HCT116 (cell line): ENCODE data around the gene LCE2B. TPM values are rescaled to one million over a fixed set of nuclear protein-coding genes. Genes with fewer than 3 reads are reported as not detected.

Experiments used
- ATAC-seq: fragments of 200-7000 bp; cut with Tn5 transposase; 2 replicates; pipeline ENCODE4 v1.9.1; 2020; ENCODE audit warnings: mild to moderate bottlenecking, moderate library complexity
- BruUV-seq: library from RNA; stranded (reverse); fragments of 400-500 nt; replicated peaks from 2 replicates; lab custom pipeline; 2021; lab: Mats Ljungman, UMichigan
- CTCF ChIA-PET: fragments of 300-600 bp; sonication (Branson Sonifier 250); formaldehyde crosslinking; loops from one replicate; lab custom pipeline; 2021; ENCODE audit warnings: antibody characterized with exemption; lab: Charles Lee
- POLR2A ChIA-PET: fragments of 300-600, 350-600 bp; sonication (Branson Sonifier 250); formaldehyde crosslinking; loops from one replicate; lab custom pipeline; 2021; ENCODE audit warnings: antibody characterized with exemption; lab: Charles Lee
- RAD21 ChIA-PET, 2 experiments: fragments of 300-600 bp; sonication (Branson Sonifier 250); formaldehyde crosslinking; loops; one replicate each; lab custom pipeline; 2023; ENCODE audit warnings: low total read pairs in 2 of 2; ENCODE audit not compliant: uncharacterized antibody in 2 of 2, unreplicated experiment in 2 of 2, low non-redundant PET in 1 of 2; lab: Charles Lee
- DNase-seq: peaks from one replicate; pipeline ENCODE4 v3.0.0-alpha.2; 2010; ENCODE audit warnings: low read depth, low spot score
- H2AFZ ChIP-seq: fragments of 200-600 bp; shearing (Covaris generic), sonication (generic); 2 replicates; pipeline ENCODE4 v1.6.1; 2017; ENCODE audit warnings: low read depth, mixed run types, mixed read lengths, antibody characterized with exemption, low read length; ENCODE audit not compliant: poor library complexity, severe bottlenecking
- H3K27ac ChIP-seq: 2 replicates; pipeline ENCODE4 v1.5.1; 2012; ENCODE audit warnings: low read depth, low read length
- H3K27me3 ChIP-seq: fragments of 200-600 bp; sonication (generic); 2 replicates; pipeline ENCODE4 v1.6.1; 2016; ENCODE audit warnings: mixed run types, low read length, mixed read lengths; ENCODE audit not compliant: insufficient read depth
- H3K36me3 ChIP-seq, 2 experiments: fragments of 200-500 bp in 1 of 2; fragments of 200-600 bp in 1 of 2; sonication (Bioruptor generic) in 1 of 2; sonication (generic) in 1 of 2; 2 replicates each; pipeline versions ENCODE4 v1.5.1 to v1.6.1; 2014 to 2016; ENCODE audit warnings: low read length in 2 of 2, inconsistent platforms in 1 of 2, mixed read lengths in 1 of 2, mixed run types in 1 of 2; ENCODE audit not compliant: insufficient read depth in 2 of 2, control insufficient read depth in 1 of 2
- H3K4me1 ChIP-seq, 2 experiments: fragments of 200-600 bp in 1 of 2; sonication (generic) in 1 of 2; 2 replicates each; pipeline versions ENCODE4 v1.5.1 to v1.6.1; 2012 to 2017; ENCODE audit warnings: low read length in 2 of 2, inconsistent platforms in 1 of 2, mild to moderate bottlenecking in 1 of 2, mixed read lengths in 1 of 2, mixed run types in 1 of 2, moderate library complexity in 1 of 2; ENCODE audit not compliant: insufficient read depth in 2 of 2, control insufficient read depth in 1 of 2
- H3K4me2 ChIP-seq: fragments of 200-600 bp; sonication (generic); 2 replicates; pipeline ENCODE4 v1.6.1; 2017; ENCODE audit warnings: mixed run types, low read length, mixed read lengths
- H3K4me3 ChIP-seq, 2 experiments: fragments of 200-600 bp in 1 of 2; sonication (generic) in 1 of 2; replicated peaks in 1 of 2; 2 replicates each; pipeline ENCODE4 v1.5.1; 2011 to 2016; ENCODE audit warnings: low read length in 2 of 2, control low read depth in 1 of 2, low read depth in 1 of 2, mild to moderate bottlenecking in 1 of 2, mixed read lengths in 1 of 2, mixed run types in 1 of 2
- H3K79me2 ChIP-seq: fragments of 200-600 bp; sonication (generic); 2 replicates; pipeline ENCODE4 v1.6.1; 2017; ENCODE audit warnings: mild to moderate bottlenecking, mixed run types, low read length, moderate library complexity, mixed read lengths; ENCODE audit not compliant: insufficient read depth
- H3K9ac ChIP-seq: fragments of 200-600 bp; sonication (generic); 2 replicates; pipeline ENCODE4 v1.6.1; 2016; ENCODE audit warnings: low read length, mixed read lengths
- H3K9me2 ChIP-seq: fragments of 200-600 bp; sonication (generic), shearing (Covaris generic); 2 replicates; pipeline ENCODE4 v1.6.1; 2017; ENCODE audit warnings: mixed run types, mild to moderate bottlenecking, moderate library complexity; ENCODE audit not compliant: insufficient read depth
- H3K9me3 ChIP-seq, 2 experiments: fragments of 200-500 bp in 1 of 2; fragments of 200-600 bp in 1 of 2; sonication (Bioruptor generic) in 1 of 2; sonication (generic) in 1 of 2; 2 replicates each; pipeline ENCODE4 v1.6.1; 2014 to 2017; ENCODE audit warnings: low read length in 2 of 2, mixed read lengths in 2 of 2, inconsistent platforms in 1 of 2, low read depth in 1 of 2, mild to moderate bottlenecking in 1 of 2, mixed run types in 1 of 2, moderate library complexity in 1 of 2; ENCODE audit not compliant: control insufficient read depth in 1 of 2, insufficient read depth in 1 of 2
- H4K20me1 ChIP-seq: fragments of 200-600 bp; sonication (generic), shearing (Covaris generic); 2 replicates; pipeline ENCODE4 v1.6.1; 2017; ENCODE audit warnings: mixed run types, mild to moderate bottlenecking, moderate library complexity; ENCODE audit not compliant: insufficient read depth
- ELF1 ChIP-seq: IDR thresholded peaks from 2 replicates; pipeline ENCODE4 v1.6.1; 2012; ENCODE audit warnings: low read depth, borderline replicate concordance
- EZH2 ChIP-seq: fragments of 200-600 bp; sonication (generic); IDR thresholded peaks from 2 replicates; pipeline ENCODE4 v1.6.1; 2017; ENCODE audit warnings: antibody characterized with exemption, mixed run types
- POLR2A ChIP-seq: IDR thresholded peaks from 2 replicates; pipeline ENCODE4 v1.7.0; 2011; ENCODE audit warnings: borderline replicate concordance; ENCODE audit not compliant: insufficient read depth, insufficient read length; ENCODE audit errors: extremely low read depth
- POLR2AphosphoS5 ChIP-seq: IDR thresholded peaks from 2 replicates; pipeline ENCODE4 v1.6.1; 2011; ENCODE audit warnings: mild to moderate bottlenecking, low read depth, low read length, moderate library complexity
- TCF7L2 ChIP-seq: IDR thresholded peaks from 2 replicates; pipeline ENCODE4 v1.7.0; 2011; ENCODE audit warnings: borderline replicate concordance, inconsistent platforms; ENCODE audit not compliant: insufficient read depth, insufficient read length; ENCODE audit errors: extremely low read depth
- YY1 ChIP-seq: IDR thresholded peaks from 2 replicates; pipeline ENCODE4 v1.6.1; 2011; ENCODE audit warnings: low read length, low read depth, moderate library complexity, mild to moderate bottlenecking; ENCODE audit not compliant: insufficient replicate concordance; ENCODE audit errors: extremely low read depth
- ZFX ChIP-seq: fragments of 450-650 bp; IDR thresholded peaks from 2 replicates; pipeline ENCODE4 v1.6.1; 2017
- ZNF274 ChIP-seq: fragments of 200-500 bp; sonication (Bioruptor generic); IDR thresholded peaks from 2 replicates; pipeline ENCODE4 v1.6.1; 2014; ENCODE audit warnings: mild to moderate bottlenecking, low read depth, low read length, inconsistent platforms
- intact Hi-C: fragments of 100-400 bp; cut with micrococcal nuclease; formaldehyde crosslinking; loops from 2 replicates; pipeline ENCODE4 v1.10.0; 2022
- total RNA-seq: library from RNA; stranded (reverse); gene quantifications from one replicate; pipeline ENCODE4 v1.2.1, GENCODE V29; 2021; ENCODE audit not compliant: unreplicated experiment
- TF ChIP-seq, protein P1 (sequence below): IDR thresholded peaks from 2 replicates; pipeline ENCODE4 v1.6.1; 2011; ENCODE audit warnings: mild to moderate bottlenecking, low read length, moderate library complexity; ENCODE audit not compliant: insufficient replicate concordance; ENCODE audit errors: extremely low read depth
- TF ChIP-seq, protein P2 (sequence below): IDR thresholded peaks from 2 replicates; pipeline ENCODE4 v1.6.1; 2012
- TF ChIP-seq, protein P3 (sequence below), 3 experiments: fragments of 200-600 bp in 1 of 3; sonication (generic) in 1 of 3; IDR thresholded peaks in 2 of 3; conservative IDR thresholded peaks in 1 of 3; 2 replicates each; pipeline ENCODE4 v1.5.1; 2012 to 2017; ENCODE audit warnings: low read depth in 2 of 3, low read length in 2 of 3, antibody characterized with exemption in 1 of 3, borderline replicate concordance in 1 of 3, control low read depth in 1 of 3, mild to moderate bottlenecking in 1 of 3, mixed read lengths in 1 of 3, mixed run types in 1 of 3, moderate library complexity in 1 of 3; ENCODE audit not compliant: insufficient read depth in 1 of 3
- TF ChIP-seq, protein P4 (sequence below): IDR thresholded peaks from 2 replicates; pipeline ENCODE4 v1.6.1; 2012
- TF ChIP-seq, protein P5 (sequence below): IDR thresholded peaks from 2 replicates; pipeline ENCODE4 v1.6.1; 2012; ENCODE audit warnings: low read depth

Gene LCE2B
- total RNA-seq, 1 experiment from 2014 or later = not detected

DNA sequence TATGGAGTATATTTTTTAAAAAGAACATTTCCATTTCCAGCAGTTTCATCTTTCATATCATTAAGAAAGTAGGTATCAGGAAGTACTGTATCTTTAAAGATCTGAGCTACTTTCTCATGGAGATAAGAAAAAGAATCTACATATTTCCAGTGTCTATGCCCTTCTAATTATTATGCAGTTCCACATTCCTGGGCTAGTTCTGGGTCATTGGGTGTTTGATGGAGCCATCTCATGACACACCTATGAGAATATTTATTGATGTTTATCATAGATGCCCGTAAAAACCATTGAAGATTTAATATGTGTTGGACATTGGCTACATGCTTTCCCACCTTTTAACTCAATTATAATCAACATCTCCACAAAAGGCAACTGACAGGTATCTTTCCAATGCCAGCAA is 43.1 kb downstream of the LCE2B start:
- TF ChIP-seq, protein P1, sequence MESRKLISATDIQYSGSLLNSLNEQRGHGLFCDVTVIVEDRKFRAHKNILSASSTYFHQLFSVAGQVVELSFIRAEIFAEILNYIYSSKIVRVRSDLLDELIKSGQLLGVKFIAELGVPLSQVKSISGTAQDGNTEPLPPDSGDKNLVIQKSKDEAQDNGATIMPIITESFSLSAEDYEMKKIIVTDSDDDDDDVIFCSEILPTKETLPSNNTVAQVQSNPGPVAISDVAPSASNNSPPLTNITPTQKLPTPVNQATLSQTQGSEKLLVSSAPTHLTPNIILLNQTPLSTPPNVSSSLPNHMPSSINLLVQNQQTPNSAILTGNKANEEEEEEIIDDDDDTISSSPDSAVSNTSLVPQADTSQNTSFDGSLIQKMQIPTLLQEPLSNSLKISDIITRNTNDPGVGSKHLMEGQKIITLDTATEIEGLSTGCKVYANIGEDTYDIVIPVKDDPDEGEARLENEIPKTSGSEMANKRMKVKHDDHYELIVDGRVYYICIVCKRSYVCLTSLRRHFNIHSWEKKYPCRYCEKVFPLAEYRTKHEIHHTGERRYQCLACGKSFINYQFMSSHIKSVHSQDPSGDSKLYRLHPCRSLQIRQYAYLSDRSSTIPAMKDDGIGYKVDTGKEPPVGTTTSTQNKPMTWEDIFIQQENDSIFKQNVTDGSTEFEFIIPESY = no peak
- no peak for TF ChIP-seq ZFX
- TF ChIP-seq, protein P2, sequence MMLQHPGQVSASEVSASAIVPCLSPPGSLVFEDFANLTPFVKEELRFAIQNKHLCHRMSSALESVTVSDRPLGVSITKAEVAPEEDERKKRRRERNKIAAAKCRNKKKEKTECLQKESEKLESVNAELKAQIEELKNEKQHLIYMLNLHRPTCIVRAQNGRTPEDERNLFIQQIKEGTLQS = no peak
- TF ChIP-seq, protein P3, sequence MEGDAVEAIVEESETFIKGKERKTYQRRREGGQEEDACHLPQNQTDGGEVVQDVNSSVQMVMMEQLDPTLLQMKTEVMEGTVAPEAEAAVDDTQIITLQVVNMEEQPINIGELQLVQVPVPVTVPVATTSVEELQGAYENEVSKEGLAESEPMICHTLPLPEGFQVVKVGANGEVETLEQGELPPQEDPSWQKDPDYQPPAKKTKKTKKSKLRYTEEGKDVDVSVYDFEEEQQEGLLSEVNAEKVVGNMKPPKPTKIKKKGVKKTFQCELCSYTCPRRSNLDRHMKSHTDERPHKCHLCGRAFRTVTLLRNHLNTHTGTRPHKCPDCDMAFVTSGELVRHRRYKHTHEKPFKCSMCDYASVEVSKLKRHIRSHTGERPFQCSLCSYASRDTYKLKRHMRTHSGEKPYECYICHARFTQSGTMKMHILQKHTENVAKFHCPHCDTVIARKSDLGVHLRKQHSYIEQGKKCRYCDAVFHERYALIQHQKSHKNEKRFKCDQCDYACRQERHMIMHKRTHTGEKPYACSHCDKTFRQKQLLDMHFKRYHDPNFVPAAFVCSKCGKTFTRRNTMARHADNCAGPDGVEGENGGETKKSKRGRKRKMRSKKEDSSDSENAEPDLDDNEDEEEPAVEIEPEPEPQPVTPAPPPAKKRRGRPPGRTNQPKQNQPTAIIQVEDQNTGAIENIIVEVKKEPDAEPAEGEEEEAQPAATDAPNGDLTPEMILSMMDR (IDR thresholded peaks at IDR 0.05 in 2 of 3, conservative IDR thresholded peaks at IDR 0.05 in 1 of 3; ENCODE audit: borderline replicate concordance in 1 of 3, insufficient read depth in 1 of 3, low read depth in 2 of 3, low read length in 2 of 3) = no peak
- TF ChIP-seq, protein P4, sequence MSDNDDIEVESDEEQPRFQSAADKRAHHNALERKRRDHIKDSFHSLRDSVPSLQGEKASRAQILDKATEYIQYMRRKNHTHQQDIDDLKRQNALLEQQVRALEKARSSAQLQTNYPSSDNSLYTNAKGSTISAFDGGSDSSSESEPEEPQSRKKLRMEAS = no peak
- TF ChIP-seq, protein P5, sequence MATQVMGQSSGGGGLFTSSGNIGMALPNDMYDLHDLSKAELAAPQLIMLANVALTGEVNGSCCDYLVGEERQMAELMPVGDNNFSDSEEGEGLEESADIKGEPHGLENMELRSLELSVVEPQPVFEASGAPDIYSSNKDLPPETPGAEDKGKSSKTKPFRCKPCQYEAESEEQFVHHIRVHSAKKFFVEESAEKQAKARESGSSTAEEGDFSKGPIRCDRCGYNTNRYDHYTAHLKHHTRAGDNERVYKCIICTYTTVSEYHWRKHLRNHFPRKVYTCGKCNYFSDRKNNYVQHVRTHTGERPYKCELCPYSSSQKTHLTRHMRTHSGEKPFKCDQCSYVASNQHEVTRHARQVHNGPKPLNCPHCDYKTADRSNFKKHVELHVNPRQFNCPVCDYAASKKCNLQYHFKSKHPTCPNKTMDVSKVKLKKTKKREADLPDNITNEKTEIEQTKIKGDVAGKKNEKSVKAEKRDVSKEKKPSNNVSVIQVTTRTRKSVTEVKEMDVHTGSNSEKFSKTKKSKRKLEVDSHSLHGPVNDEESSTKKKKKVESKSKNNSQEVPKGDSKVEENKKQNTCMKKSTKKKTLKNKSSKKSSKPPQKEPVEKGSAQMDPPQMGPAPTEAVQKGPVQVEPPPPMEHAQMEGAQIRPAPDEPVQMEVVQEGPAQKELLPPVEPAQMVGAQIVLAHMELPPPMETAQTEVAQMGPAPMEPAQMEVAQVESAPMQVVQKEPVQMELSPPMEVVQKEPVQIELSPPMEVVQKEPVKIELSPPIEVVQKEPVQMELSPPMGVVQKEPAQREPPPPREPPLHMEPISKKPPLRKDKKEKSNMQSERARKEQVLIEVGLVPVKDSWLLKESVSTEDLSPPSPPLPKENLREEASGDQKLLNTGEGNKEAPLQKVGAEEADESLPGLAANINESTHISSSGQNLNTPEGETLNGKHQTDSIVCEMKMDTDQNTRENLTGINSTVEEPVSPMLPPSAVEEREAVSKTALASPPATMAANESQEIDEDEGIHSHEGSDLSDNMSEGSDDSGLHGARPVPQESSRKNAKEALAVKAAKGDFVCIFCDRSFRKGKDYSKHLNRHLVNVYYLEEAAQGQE = no peak
- no peak for TF ChIP-seq POLR2AphosphoS5
- TF ChIP-seq TCF7L2 = no peak
- TF ChIP-seq EZH2 = no peak
- no peak for TF ChIP-seq ZNF274
- TF ChIP-seq ELF1 = no peak
- no peak for TF ChIP-seq POLR2A
- TF ChIP-seq YY1 = no peak
- no peaks in the 10 kb centered on the region for H3K79me2 ChIP-seq
- no peak for ATAC-seq
- H3K27ac ChIP-seq = no peak overlapping the region
- H3K4me1 ChIP-seq = no peaks in the 10 kb centered on the region
- H3K27me3 ChIP-seq = peaks cover 34% of the 10 kb centered on the region
- no peak overlapping the region for H3K4me3 ChIP-seq
- intact Hi-C loops = no loop called here
- no peaks in the 10 kb centered on the region for H3K9me2 ChIP-seq
- H3K4me2 ChIP-seq = no peak overlapping the region
- ChIA-PET CTCF (no interaction called here), POLR2A (no interaction called here), RAD21 (no interaction called here)
- H3K9ac ChIP-seq = no peak overlapping the region
- no peaks in the 10 kb centered on the region for H3K9me3 ChIP-seq
- H3K36me3 ChIP-seq = no peaks in the 10 kb centered on the region
- H4K20me1 ChIP-seq = no peaks in the 10 kb centered on the region
- no TSS peak for BruUV-seq
- no peak for DNase-seq
- no peak overlapping the region for H2AFZ ChIP-seq
